RWPE2 (cell line): ENCODE measurements around the gene ITGB1BP2.
"Not testable (repeated sequence)": the region's sequence is repeated elsewhere in the genome, so short reads cannot be mapped to it uniquely, and the experiment has no call there.

ENCODE experiments used
- ATAC-seq: fragments of 200-7000 bp; cut with Tn5 transposase; 3 replicates; pipeline ENCODE4 v1.9.1; 2021; ENCODE audit warnings: low read depth
- DNase-seq: peaks from one replicate; pipeline ENCODE4 v3.0.0-alpha.2; 2020; ENCODE audit warnings: low spot score
- H3K27ac ChIP-seq: fragments of 450-650 bp; 2 replicates; pipeline ENCODE4 v1.5.1; 2017; ENCODE audit warnings: mild to moderate bottlenecking; ENCODE audit not compliant: poor library complexity, severe bottlenecking
- H3K27me3 ChIP-seq: fragments of 250-450 bp; sonication (Bioruptor Pico); 2 replicates; pipeline ENCODE4 v1.5.1; 2021; ENCODE audit warnings: mild to moderate bottlenecking, moderate library complexity; ENCODE audit not compliant: insufficient read depth, poor library complexity, severe bottlenecking
- H3K36me3 ChIP-seq: fragments of 250-450 bp; sonication (Bioruptor Pico); 2 replicates; pipeline ENCODE4 v1.5.1; 2020; ENCODE audit warnings: low read depth, mild to moderate bottlenecking, moderate library complexity
- H3K4me1 ChIP-seq: fragments of 250-450 bp; sonication (Bioruptor Pico); 2 replicates; pipeline ENCODE4 v1.5.1; 2021; ENCODE audit warnings: mild to moderate bottlenecking, moderate library complexity; ENCODE audit not compliant: insufficient read depth, poor library complexity, severe bottlenecking
- H3K4me3 ChIP-seq: fragments of 250-450 bp; sonication (Bioruptor Pico); 2 replicates; pipeline ENCODE4 v1.5.1; 2021; ENCODE audit warnings: mild to moderate bottlenecking, moderate library complexity; ENCODE audit not compliant: severe bottlenecking
- H3K9me3 ChIP-seq: fragments of 250-450 bp; sonication (Bioruptor Pico); 2 replicates; pipeline ENCODE4 v1.5.1; 2021; ENCODE audit warnings: mild to moderate bottlenecking, moderate library complexity; ENCODE audit not compliant: severe bottlenecking
- TF ChIP-seq, protein P1 (sequence below): fragments of 450-650 bp; IDR thresholded peaks from one replicate; pipeline ENCODE4 v1.5.1; 2017; ENCODE audit warnings: mild to moderate bottlenecking, moderate library complexity; ENCODE audit not compliant: poor library complexity, severe bottlenecking

Gene ITGB1BP2

DNA sequence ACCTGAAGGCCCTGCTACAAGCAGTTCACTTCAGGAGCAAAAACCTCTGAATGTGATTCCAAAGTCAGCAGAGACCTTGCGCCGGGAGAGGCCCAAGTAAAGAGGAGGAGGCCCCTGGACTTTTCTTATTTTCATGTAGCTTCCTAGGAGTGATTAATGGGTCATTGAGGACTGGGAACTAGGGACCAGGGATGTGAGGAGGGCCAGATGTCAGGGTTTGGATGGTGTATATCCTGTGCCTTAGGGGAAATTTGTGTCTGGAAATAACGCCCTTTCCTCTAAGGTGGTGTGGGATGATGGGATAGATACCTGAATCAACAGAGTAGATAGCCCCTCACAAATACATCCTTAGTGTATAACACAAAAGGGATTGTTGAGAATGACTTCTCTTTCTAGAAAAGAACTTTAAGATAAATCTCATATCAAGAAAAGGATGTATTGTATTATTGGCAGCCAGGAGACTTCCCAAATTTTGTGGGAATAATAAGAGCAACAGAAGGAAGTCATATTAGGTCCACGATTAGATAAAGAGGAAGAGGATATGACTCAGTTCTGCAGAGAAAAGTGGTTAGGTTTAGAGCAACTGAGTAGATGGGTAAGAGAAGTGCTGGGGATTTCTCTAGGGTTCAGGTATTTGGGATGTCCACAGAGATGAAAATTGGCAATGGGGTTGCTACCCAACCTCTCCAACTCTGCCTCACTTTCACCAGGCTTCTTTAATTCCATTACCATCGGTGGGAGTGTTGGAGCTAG lies 1.1 kb downstream of the ITGB1BP2 start:
- ATAC-seq: peak; percentile 26; the same call in 1 of the 3 replicates
- Histone ChIP-seq H3K4me3 (no peak overlapping the region), H3K27me3 (no peaks in the 10 kb centered on the region), H3K4me1 (no peaks in the 10 kb centered on the region), H3K9me3 (no peaks in the 10 kb centered on the region), H3K36me3 (peaks cover 20% of the 10 kb centered on the region), H3K27ac (no peak overlapping the region)
- TF ChIP-seq, protein P1, sequence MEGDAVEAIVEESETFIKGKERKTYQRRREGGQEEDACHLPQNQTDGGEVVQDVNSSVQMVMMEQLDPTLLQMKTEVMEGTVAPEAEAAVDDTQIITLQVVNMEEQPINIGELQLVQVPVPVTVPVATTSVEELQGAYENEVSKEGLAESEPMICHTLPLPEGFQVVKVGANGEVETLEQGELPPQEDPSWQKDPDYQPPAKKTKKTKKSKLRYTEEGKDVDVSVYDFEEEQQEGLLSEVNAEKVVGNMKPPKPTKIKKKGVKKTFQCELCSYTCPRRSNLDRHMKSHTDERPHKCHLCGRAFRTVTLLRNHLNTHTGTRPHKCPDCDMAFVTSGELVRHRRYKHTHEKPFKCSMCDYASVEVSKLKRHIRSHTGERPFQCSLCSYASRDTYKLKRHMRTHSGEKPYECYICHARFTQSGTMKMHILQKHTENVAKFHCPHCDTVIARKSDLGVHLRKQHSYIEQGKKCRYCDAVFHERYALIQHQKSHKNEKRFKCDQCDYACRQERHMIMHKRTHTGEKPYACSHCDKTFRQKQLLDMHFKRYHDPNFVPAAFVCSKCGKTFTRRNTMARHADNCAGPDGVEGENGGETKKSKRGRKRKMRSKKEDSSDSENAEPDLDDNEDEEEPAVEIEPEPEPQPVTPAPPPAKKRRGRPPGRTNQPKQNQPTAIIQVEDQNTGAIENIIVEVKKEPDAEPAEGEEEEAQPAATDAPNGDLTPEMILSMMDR: no peak
- DNase-seq: no peak

- Histone ChIP-seq H3K9me3 (no peaks in the 10 kb centered on the region), H3K27me3 (no peaks in the 10 kb centered on the region), H3K36me3 (peaks cover 5% of the 10 kb centered on the region), H3K4me3 (no peak overlapping the region), H3K27ac (no peak overlapping the region), H3K4me1 (no peaks in the 10 kb centered on the region)
- no peak for DNase-seq
- no peak for ATAC-seq
- TF ChIP-seq, protein P1: no peak
Measured at GRCh38 chrX:71304561-71304960, 3.0 kb downstream of the ITGB1BP2 start.

DNA sequence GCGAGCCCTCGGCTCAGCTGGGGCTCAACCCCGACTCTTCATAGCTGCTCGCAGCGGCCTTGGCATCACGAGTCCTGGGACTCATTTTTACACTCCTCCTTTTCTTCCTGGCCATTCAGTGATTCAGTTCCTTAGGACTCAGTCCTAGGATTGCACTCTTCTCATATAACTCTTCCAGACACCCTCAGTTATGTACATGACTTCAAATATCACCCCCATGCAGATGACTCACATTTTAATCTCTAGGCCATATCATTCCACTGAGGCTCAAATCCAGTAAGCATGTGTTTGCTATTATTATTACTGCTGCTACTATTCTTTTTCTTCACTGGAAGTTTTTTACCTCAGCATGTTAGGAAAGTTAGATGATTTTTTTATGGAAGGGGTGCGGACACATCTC lies 14.4 kb downstream of the ITGB1BP2 start:
- no peak for ATAC-seq
- H3K27ac ChIP-seq: no peak overlapping the region
- no peaks in the 10 kb centered on the region for H3K27me3 ChIP-seq
- H3K4me3 ChIP-seq: no peak overlapping the region
- no peaks in the 10 kb centered on the region for H3K9me3 ChIP-seq
- no peaks in the 10 kb centered on the region for H3K4me1 ChIP-seq
- DNase-seq: no peak
- no peaks in the 10 kb centered on the region for H3K36me3 ChIP-seq
- TF ChIP-seq, protein P1: no peak

DNA sequence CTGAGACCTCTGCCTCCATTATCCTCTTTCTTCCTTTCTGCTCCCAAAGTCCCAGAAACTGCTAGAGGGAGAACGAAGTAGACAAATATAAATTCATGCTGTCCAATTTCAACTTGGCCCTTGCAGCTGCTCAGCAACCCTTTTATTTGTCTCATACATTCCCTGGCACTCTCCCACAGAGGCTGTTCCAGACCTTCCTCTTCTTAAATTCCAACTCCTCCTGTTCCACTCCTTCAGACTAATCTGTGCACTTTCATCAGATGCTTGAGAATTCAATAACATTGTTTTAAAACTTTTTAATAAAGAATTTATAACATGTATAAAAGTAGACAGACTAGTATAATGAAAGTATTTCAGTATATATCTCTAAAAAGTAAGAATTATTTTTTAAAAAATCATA lies 15.4 kb downstream of the ITGB1BP2 start:
- not testable (repeated sequence) for H3K4me3 ChIP-seq, H3K36me3 ChIP-seq, H3K27me3 ChIP-seq, DNase-seq, H3K9me3 ChIP-seq, ATAC-seq, H3K27ac ChIP-seq, H3K4me1 ChIP-seq

DNA sequence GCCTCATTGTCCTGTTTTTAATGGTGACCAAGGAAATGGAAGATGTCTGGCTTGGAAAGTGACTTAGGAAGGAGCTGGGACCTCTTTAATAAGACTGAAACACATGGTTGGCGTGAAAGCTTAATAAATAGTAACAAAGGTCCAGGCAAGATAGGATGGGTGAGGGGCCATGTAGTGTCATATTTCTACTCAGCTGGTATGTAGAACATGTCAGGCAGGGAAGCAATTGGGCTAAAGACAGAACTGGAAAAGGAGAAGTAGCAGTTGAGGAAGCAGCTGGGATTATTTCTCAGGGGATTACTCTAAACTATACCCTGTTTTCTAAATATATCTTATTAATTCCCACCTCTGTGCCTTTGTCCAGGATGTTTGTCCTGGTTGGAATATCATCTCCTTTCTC lies 18.6 kb downstream of the ITGB1BP2 start:
- no peaks in the 10 kb centered on the region for H3K9me3 ChIP-seq
- no peak for ATAC-seq
- H3K4me1 ChIP-seq: no peaks in the 10 kb centered on the region
- H3K36me3 ChIP-seq: no peaks in the 10 kb centered on the region
- DNase-seq: no peak
- TF ChIP-seq, protein P1: no peak
- no peak overlapping the region for H3K27ac ChIP-seq
- H3K4me3 ChIP-seq: no peak overlapping the region
- no peaks in the 10 kb centered on the region for H3K27me3 ChIP-seq
